Kidney capillary endothelial cell (primary cell): ENCODE results near the gene NREP.
A peak's percentile ranks its signal among the peaks of the same experiment; 100 is the strongest.

Experiments
- DNase-seq: peaks from one replicate; pipeline ENCODE4 v3.0.0-alpha.2; 2018; ENCODE audit warnings: low spot score

NREP gene

DNA sequence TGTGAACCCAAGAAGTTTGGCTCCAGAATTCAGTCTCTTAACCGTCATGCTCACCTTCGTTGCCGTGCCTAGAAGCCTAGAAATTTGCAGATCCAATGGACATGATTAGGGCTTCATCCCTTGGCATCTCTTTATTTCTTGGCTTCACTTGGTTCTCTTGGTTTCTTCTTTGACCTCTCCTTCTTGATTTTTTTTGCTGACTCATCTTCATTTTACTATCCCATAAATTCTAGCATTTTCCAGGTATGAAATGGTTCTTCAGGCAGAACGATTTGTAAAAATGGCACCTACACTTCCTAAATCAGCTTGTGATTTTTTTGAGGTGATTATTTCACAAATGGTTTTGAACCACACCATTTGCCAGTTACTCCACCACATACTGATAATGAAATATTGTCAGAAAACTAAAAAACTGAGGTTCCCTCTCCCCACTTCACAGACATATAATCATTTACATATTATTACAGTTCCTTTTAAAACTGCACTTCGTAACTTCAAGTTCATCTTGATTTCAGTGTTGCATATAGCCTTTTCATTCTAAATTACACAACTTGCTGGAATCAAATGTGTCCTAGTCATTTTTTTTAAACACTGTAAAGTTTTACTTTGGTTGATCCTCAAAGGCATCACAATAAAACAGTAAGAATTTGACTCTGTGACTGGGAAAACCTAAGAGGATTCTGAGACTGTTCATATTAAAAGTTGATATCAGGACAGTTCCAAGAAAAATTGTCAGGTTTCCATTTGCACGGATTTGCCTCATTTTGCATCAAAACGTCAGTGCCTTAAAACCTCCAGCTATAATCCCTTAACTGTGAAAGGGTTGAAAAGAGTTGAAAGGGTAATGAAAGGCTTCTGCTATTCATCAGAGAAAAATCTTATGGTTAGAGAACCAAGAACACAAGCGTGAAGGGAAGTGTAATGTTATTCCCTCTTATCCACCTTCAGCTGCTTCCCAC lies 8.9 kb upstream of the NREP start:
- no peak for DNase-seq

DNA sequence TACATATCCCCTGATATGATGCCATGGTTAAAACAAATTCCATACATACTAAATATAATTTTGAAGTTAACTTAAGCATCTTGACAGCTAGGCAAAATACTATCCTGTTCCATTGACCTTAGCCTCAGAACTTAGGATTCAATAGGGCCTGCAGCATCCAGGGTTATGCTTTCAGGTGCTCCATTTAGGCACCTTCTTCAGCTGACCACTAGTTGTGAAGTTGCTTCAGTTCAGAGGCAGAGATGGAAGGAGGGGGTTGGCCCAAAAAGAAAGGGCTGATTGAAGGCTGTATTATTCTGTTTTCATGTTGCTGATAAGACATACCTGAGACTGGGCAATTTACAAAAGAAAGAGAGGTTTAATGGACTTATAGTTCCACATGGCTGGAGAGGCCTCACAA lies 7.0 kb upstream of the NREP start:
- no peak for DNase-seq

DNA sequence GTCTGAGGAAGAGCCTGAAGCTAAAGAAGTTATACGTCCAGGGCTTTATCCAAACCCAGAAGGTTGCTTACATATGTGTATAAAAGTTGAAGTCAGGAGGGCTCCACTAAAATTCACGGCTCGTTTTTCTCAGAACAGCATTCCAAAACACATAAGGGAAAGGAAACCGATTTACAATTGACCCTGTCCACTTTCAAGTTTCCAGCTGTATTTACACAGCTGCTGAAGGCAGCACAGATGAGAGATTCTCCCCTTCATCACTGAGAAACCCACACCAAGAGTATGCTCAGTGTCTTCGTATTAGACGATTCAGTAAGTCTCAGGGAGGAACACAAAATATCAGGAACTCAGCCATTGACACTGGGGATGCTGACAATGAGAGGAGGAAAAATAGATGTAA lies 5.9 kb upstream of the NREP start:
- no peak for DNase-seq

DNA sequence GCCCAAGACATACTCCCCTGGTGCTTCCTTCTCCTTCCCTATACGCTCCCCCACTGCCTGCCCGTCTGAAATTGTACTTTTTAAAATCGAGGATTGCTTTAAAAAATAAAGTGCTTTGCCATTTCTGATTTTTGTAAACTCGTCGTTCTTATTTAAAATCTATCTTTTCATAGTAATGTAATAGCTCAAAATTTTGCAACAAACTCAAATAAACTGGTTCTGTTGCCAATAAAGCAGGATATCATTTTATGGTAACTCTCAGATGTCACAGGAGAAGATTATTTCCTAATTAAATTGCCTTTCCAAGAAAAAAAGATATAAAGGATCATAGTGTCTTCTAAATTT lies 1.3 kb upstream of the NREP start:
- no peak for DNase-seq

DNA sequence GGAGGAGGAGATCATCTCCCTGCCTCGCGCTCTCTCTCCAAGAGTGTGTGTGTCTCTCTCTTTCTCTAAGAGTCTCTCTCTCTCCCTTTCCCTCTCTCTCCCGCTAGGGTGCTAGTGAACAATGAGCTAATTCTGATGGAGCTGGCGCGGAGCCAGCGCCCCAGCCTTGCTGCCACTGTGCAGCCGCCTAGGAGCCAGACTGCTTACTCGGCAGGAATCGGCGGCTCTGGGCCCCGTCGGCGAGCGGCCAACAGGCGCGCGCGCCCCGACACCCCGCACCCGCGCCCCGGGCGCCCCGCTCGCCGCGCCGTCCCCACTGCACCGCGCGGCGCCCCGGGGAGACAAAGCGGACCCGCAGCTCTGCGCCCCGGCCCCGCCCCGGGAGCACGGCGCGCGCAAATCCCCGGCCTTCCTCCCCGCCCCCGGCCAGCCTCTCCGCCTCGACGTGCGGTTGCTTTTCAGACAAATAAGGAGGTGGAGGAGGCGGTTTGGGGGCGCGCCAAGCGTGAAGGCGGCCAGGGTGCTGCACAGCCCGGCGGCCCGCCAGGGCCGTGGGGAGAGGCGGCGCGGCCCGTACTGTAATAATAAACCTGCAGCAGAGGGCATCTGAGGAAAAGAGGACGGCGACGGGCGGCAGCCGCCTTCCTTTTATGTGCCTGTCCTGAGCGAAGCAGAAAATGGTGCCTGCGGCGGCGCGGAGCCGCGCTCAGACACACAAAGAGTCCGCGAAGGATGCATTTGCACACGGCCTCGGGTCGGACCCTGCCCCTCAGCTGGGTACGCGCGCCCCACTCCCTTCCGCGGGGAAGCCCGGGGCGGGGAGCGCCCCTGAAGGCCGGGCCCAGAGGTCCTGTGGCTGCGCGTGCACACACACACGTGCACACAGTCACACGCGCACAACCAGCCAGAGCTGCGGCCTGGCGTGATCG lies 625 bp upstream of the NREP start:
- peak; percentile 91 for DNase-seq

DNA sequence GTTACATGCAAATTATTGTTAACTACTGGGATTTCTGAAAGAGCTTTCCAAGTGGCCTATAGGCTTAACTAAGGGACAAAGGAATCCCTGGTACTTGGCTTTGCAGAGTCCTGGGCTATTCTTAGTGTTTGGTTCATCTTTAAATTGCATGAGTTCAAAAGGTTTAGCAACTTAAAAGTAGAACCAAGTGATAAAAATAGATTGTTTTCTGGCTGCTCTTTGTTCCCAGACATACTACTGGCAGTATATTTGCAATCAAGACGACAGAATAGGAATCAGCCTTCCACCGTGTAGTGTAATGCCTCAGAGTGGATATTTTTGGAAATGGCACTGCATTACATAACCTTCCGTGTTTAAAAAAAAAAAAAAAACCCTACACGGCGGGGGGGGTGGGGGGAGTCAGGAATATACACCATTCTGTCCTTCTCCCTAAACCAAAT lies 1.0 kb downstream of the NREP start:
- DNase-seq, result peak; percentile 17

DNA sequence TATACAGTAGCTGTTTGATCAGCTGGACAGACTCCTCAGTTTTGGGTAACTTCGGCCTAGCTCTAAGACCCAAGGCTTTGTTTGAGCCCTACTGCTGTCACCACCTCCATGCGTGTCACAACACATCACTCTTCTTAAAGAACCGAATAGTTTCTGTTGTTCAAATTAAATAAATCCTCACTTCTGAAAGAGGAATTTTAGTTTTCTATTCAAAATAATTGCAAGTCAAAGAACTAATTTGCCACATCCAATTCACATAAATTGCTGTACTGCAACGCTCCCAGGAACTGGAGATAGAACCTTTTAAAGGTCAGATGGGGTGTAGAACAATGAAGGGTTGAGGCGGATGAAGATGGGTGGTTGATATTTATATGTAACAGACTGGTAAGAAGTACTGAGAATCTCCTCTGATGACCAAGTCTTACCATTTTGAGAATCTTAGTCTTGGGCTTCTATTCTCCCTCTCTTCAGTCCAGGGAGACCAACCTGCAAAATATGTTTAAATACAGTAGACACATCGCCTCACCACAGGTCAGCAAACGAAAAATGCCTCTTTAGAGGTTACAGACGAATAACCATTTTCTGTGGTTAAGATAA lies 1.6 kb downstream of the NREP start:
- DNase-seq, result no peak

DNA sequence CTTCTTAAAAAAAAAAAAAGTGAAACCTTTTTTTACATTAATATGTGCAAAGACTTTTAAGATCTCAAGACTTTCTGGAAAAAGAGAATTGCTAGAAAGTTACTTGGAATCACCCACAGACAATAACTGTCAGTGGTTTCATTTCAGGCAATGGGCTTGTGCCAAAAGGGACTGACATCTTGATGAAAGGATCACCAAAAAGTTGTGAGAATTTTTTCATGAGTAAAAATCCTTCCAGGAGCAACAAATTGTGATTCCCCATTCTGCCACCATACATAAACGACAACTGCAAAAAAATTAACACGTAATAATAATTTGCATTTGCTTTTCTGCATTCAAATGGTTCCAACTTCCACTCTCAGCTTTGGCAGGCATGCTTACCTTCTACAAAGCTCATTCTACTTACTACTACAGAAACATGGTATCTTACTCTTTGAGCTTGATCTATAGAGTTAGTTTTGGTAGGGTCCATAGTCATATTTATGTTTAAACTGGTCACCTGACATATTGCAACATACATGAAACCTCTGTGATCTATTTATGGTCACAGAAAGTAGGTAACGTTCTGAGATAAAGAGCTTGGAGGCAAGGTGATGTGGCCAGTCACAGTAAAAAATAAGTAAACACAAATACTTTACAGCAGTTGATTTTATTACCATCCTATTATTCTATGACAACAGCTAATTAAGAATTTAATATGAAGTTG lies 3.0 kb downstream of the NREP start:
- DNase-seq, result no peak

DNA sequence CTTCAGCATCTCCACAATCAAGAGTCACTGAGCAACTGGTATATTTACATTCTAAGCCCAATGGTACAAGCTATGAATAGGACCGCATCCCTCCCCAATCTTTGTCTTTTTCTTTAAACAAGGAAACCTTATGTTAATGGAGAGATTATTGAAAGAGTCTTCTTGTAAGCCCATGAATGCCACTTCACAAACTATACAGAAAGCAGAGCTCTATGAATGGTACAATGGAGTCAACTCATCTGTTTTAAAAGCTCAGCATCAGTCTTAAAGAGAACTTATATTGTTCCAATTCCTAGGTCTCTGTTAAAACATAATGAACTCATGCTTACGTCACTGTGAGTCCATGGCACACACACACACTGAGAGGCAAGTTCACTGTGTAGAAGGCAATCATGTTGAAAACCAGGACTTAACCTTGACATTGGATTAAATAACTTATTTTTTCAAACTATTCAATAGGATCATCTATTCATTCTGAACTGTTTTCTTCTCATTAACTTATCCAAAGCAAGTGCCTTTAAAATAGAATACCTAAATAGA lies 4.5 kb downstream of the NREP start:
- no peak for DNase-seq

DNA sequence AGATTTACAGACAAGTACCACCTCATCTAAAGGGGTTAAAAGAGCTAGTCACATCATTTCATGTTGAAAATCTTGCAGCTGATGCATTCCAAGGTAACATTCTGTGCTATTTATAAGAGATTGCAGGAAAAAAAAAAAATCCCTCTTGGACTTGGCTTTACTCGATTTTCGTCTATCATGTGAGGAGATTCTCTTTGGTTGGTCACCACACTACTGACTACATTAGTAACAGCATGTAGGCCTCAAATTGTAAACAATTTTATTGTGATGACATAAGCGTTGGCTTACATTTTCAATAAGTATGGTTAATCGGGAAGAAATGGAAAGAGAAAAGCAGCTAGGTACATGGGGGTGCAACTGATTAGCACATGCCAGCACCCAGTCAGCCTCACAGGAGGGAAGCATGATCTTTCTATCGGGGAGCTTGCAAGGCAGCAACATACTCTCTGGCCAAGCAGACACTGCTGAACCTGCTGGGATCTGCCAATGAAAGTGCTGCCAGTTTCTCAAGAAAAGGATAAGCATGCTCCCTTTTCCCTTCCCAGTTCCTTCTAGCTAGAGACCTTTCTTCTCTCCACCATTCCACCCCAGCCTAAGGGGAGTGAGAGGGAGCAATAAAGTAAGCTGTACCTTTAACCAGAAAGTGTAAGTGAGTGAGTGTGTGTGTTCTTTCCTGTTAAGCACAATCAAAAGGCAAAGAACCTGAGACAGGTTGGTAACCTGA lies 7.5 kb downstream of the NREP start:
- DNase-seq, result no peak

DNA sequence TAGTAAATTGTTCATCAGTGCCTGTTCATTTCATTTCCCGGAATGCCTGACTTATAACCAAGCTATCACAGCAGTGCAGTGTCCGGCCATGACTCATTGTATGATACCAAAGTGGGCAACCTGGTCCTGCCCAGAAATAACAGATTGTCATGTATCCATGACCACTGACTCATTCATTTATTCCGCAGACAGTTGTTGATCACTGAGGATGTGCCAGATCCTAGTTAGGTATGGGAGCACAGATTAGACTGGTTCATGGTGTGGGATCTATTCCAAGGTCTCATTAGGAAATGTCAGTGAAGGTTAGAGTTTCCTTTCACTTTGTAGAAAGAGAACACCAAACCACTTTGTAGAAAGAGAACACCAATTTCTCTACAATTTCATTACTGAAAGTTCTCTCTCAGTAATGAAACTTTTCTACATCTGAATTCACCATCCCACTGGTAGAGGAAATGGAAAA lies 8.7 kb downstream of the NREP start:
- peak; percentile 31 for DNase-seq

DNA sequence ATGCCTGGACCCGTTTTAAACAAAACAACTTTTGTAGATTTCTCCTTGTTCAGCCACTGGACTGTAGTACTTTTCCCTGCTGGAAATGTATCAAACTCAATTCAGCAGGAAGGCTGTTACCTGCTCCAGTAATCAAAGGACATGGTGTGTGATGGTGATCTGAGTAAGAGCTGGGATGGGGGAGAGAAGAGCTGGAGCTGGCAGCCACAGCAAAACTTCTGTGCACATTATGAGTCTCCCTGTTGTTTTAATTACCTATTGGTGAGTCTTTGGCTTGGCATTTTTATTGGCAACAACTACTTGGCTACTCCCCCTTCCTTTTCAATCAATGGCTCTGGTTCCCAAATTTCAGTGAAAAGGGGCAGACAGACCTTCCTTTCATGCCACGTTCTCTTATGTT lies 9.7 kb downstream of the NREP start:
- DNase-seq, result no peak

DNA sequence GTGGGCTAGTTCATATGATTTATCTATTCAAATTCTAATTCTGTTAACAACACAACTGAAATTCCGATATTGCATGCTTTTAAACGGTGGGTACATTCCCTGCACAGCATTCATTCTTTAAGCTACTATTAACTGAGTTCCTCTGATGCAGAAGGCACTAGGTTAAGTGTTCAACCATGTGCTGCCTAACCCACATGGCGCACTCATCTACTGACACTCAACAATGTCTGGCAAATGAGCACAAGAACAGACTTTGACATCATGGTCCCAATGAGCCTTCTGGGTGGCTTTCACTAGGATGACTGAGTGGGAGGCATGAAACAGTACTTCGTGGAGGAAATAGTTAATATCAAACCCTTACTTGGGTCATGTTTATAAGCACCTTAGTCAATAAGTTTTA lies 10.2 kb downstream of the NREP start:
- no peak for DNase-seq

DNA sequence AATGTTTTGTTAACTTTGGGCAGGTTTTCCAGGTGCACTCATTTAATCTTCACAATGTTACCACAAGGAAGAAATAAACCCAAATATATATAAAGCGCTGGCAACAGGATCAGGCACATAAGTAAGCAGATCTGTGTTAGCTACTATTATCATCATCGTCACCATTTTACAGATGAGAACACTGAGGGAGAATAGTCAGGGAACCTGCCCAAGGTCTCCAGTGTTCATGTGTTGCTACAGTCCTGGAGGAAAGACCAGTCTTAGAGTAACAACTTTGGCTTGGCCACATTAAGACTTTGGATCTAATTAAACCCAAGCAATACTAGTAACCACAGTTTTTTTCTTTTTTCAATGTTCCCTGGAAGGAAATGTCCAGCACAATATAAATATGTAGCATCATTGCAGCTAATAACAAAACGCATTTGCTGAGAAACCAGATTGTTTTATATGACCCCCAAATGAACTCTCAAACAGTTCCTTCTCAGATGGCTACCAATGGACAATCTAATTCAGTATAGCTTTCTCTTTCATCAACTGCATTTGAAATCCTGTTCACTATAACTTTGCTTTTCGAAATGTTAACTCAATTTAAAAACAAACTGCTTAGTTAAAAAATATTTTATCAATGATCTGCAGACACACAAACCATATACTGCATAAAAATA lies 11.8 kb downstream of the NREP start:
- DNase-seq, result no peak

DNA sequence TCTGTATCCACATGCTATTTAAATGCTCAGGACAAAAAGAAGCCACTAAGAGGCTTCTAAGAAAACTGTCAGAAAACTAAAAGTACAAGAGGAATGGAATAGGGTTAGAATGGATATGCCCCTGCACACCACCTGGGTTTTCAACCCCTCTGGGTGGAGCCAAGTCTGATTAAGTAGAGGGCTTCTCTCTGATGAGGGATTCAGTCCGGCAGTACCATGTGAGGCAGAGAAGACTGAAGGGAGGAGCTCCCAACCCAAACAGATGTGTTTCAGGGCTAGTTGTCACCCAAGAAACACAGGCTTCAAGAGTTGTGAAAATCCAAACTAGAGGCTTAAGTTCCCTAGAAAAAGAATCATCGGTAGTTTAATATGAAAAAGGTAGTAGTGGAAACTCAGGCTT lies 12.5 kb downstream of the NREP start:
- DNase-seq, result no peak

DNA sequence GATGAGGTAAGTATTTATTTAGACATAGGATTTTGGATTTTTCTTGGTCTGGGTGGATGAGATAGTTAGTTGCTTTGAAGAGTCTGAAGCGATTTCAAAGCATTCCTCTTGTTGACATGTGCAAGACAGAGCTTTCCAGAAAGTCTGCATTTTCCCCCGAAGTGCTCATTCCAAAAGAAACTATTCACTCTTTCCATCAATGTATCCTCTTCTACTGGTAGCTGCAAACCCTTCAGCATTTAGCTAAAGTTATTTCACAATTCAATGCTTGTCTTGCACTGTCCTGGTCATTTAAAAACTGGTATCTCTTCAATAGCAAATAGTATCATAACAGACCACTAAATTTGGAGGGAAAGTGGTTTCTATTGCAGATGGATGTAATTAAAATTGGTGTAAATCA lies 13.0 kb downstream of the NREP start:
- no peak for DNase-seq

DNA sequence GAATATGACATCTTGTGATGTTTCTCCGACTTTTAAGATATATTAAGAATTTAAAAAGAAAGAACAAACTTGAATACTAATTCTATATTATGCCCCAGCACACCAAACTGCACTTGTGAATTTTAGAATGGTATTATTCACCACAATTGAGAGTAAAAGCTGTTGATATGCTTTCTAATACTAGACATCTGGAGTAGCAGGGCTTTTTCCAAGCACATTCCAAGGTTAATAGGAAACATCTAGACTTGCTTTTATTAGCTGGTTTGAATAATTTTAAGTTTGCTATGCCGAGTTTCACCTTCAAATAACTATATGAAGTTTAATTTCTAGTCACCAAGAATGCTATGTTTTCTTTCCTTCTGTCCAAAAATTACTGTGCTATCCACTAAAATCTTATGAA lies 13.5 kb downstream of the NREP start:
- no peak for DNase-seq

DNA sequence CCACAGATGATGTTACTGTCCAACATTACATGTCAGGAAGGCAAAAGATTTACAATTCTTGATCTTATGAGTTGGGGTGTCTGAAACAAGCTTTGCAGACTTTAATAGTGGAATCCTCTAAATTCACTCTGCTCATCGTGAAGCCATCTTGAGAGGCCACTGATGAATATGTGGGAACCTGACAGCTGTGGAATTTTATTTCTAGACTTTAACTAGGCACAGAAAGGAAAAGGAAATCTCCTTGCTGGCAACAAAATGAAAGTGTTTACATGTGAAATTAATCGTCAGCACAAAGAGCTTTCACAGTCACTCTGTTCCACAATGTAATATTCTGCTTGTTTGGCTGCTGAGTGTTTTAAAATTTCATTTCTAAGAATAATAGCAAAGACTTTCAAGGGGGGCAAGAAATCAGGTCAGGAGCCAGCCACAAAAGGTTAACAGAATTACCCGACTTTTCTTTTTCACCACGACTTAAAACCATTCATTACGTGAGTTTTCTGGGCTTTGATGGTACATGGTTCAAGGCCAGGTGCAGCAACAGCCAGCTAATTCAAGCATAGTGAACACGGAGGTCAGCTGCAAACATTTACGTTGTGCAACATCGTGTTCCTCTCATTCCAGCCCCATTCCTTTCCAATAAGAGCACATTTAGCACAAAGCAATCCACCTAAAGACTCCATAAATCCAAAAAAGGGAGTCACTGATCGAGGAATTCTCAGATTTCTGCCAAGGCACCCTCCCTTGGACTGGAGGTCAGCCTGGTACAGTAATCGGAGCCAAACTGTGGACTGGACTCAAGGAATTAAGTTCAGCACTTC lies 14.6 kb downstream of the NREP start:
- DNase-seq, result no peak

DNA sequence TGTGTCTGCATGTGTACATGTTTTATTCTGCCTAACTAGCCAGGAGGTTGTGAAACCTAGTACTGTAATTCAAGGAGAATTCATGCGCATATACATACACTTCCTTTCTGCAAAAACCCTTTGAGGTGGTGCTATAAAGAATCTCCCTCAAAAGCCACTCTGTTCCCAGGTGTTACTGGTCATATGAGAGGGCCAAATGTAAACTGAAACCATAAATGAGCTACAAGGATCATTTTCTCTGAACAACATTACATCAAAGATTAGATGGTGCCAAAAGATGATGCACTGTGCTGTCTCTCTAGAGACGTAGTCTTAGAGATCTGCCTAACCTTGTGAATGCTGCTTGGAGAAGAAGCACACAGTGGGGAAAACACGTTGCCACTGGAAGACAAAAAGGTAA lies 15.7 kb downstream of the NREP start:
- DNase-seq, result no peak

DNA sequence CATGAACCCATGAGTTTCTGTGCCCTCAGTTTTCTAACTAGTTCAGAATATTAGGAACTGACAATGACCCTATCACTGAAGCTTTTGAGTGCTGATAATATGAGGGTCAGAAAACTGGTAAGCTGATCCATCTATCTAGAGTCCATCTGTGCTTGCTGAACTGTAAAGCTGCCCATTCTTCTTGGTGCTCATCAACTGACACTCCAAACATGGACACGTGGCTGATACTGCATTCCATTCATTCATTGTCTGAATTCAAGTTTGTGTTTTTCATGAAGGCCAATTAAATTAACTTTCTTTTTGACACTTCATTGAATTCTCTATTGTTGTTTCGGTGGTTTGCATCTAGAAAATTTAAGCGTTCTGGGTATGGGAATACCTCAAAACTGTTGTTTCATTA lies 17.6 kb downstream of the NREP start:
- DNase-seq, result no peak
